PC-9 (cell line): Measurements from ENCODE around the gene PLIN4. TPM values are rescaled to one million over a fixed set of nuclear protein-coding genes. Genes with fewer than 3 reads are reported as not detected.

Experiments used
- BruUV-seq: library from RNA; stranded (reverse); fragments of 400-500 nt; replicated peaks from 2 replicates; lab custom pipeline; 2021; lab: Mats Ljungman, UMichigan
- CTCF ChIA-PET: fragments of 300-600 bp; sonication (Branson Sonifier 250); formaldehyde crosslinking; loops from one replicate; lab custom pipeline; 2022; ENCODE audit warnings: antibody characterized with exemption; lab: Charles Lee
- POLR2A ChIA-PET: fragments of 300-600 bp; sonication (Branson Sonifier 250); formaldehyde crosslinking; loops from one replicate; lab custom pipeline; 2022; ENCODE audit warnings: antibody characterized with exemption; ENCODE audit not compliant: unreplicated experiment; lab: Charles Lee
- DNase-seq, 2 experiments: peaks; one replicate each; pipeline versions ENCODE4 v3.0.0 to v3.0.0-alpha.2; 2015 to 2022; ENCODE audit warnings: mixed read lengths in 1 of 2
- H2AFZ ChIP-seq: fragments of 200-600 bp; sonication (generic); 2 replicates; pipeline ENCODE4 v1.8.1; 2017; ENCODE audit warnings: antibody characterized with exemption
- H3F3A ChIP-seq: fragments of 200-600 bp; sonication (generic); 2 replicates; pipeline ENCODE4 v1.8.1; 2017; ENCODE audit warnings: antibody characterized with exemption, mild to moderate bottlenecking, low read depth; ENCODE audit not compliant: insufficient read depth
- H3K27ac ChIP-seq: fragments of 200-600 bp; sonication (generic); 2 replicates; pipeline ENCODE4 v1.6.1; 2016; ENCODE audit warnings: mixed run types
- H3K27me3 ChIP-seq: fragments of 200-600 bp; sonication (generic); 2 replicates; pipeline ENCODE4 v1.6.1; 2016; ENCODE audit warnings: low read depth, mixed run types; ENCODE audit not compliant: insufficient read depth
- H3K36me3 ChIP-seq: fragments of 200-600 bp; sonication (generic); 2 replicates; pipeline ENCODE4 v1.6.1; 2016; ENCODE audit warnings: low read depth, mixed run types
- H3K4me1 ChIP-seq: fragments of 200-600 bp; sonication (generic); replicated peaks from 2 replicates; pipeline ENCODE4 v1.6.1; 2016; ENCODE audit warnings: mixed run types; ENCODE audit not compliant: insufficient read depth
- H3K4me2 ChIP-seq: fragments of 200-600 bp; sonication (generic); 2 replicates; pipeline ENCODE4 v1.6.1; 2017; ENCODE audit warnings: mixed run types
- H3K4me3 ChIP-seq: fragments of 200-600 bp; sonication (generic); 2 replicates; pipeline ENCODE4 v1.6.1; 2016; ENCODE audit warnings: mixed run types
- H3K79me2 ChIP-seq: fragments of 200-600 bp; sonication (generic); 2 replicates; pipeline ENCODE4 v1.6.1; 2017; ENCODE audit warnings: low read depth, mixed run types
- H3K9me2 ChIP-seq: fragments of 200-600 bp; sonication (generic); 2 replicates; pipeline ENCODE4 v1.8.1; 2017; ENCODE audit warnings: mild to moderate bottlenecking; ENCODE audit not compliant: insufficient read depth
- H3K9me3 ChIP-seq: fragments of 200-600 bp; sonication (generic); 2 replicates; pipeline ENCODE4 v1.8.1; 2016; ENCODE audit warnings: low read depth; ENCODE audit not compliant: insufficient read depth
- H4K20me1 ChIP-seq: fragments of 200-600 bp; sonication (generic); 2 replicates; pipeline ENCODE4 v1.8.1; 2017; ENCODE audit not compliant: insufficient read depth
- CTCF ChIP-seq: fragments of 200-600 bp; sonication (generic); conservative IDR thresholded peaks from 2 replicates; pipeline ENCODE4 v1.6.1; 2017; ENCODE audit warnings: mixed run types, antibody characterized with exemption, mild to moderate bottlenecking, moderate library complexity
- EZH2 ChIP-seq: fragments of 200-600 bp; sonication (generic); IDR thresholded peaks from 2 replicates; pipeline ENCODE4 v1.8.0; 2017; ENCODE audit warnings: antibody characterized with exemption, low read depth
- intact Hi-C: fragments of 100-400 bp; cut with micrococcal nuclease; formaldehyde crosslinking; loops from one replicate; pipeline ENCODE4 v1.10.0; 2022; ENCODE audit not compliant: unreplicated experiment
- total RNA-seq: library from RNA; stranded (reverse); gene quantifications from 2 replicates; pipeline ENCODE4 v1.2.3, GENCODE V29; 2021

Gene PLIN4
- total RNA-seq, 1 experiment from 2014 or later = 1.6 TPM

- H3K27me3 ChIP-seq = no peaks in the 10 kb centered on the region
- ChIA-PET POLR2A (no interaction called here), CTCF (no interaction called here)
- H3K9me3 ChIP-seq = no peaks in the 10 kb centered on the region
- no peak for DNase-seq
- no peak overlapping the region for H3K4me3 ChIP-seq
- H3K36me3 ChIP-seq = no peaks in the 10 kb centered on the region
- BruUV-seq = no TSS peak
- no peak overlapping the region for H3K27ac ChIP-seq
- H3K4me2 ChIP-seq = no peak overlapping the region
- H3K9me2 ChIP-seq = no peaks in the 10 kb centered on the region
- no peaks in the 10 kb centered on the region for H3K79me2 ChIP-seq
- H3K4me1 ChIP-seq = no peaks in the 10 kb centered on the region
- TF ChIP-seq EZH2 (no peak), CTCF (no peak)
- no peaks in the 10 kb centered on the region for H4K20me1 ChIP-seq
- no peak overlapping the region for H2AFZ ChIP-seq
- intact Hi-C loops = no loop called here
- peaks cover 6% of the 10 kb centered on the region; the same call in 1 of the 2 replicates for H3F3A ChIP-seq
These were observed 31.7 kb upstream of the PLIN4 start for GRCh38 chr19:4550018-4550417.

DNA sequence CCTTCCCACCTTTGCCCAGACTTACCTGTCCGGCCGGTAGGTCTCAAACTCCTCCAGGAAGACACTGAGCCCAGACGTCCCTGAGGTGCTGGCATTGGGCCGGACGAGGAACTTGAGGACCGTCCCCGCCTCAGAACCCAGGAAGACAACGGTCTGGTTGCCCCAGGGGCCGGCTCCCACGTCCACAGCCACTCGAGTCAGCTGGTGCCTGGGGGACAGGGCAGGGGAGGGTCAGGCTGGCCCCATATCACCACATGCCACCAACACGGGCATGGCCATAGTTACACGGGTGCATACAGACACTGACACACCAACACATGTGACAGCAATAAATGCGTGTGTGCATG is 29.9 kb upstream of the PLIN4 start:
- intact Hi-C loops = no loop called here

DNA sequence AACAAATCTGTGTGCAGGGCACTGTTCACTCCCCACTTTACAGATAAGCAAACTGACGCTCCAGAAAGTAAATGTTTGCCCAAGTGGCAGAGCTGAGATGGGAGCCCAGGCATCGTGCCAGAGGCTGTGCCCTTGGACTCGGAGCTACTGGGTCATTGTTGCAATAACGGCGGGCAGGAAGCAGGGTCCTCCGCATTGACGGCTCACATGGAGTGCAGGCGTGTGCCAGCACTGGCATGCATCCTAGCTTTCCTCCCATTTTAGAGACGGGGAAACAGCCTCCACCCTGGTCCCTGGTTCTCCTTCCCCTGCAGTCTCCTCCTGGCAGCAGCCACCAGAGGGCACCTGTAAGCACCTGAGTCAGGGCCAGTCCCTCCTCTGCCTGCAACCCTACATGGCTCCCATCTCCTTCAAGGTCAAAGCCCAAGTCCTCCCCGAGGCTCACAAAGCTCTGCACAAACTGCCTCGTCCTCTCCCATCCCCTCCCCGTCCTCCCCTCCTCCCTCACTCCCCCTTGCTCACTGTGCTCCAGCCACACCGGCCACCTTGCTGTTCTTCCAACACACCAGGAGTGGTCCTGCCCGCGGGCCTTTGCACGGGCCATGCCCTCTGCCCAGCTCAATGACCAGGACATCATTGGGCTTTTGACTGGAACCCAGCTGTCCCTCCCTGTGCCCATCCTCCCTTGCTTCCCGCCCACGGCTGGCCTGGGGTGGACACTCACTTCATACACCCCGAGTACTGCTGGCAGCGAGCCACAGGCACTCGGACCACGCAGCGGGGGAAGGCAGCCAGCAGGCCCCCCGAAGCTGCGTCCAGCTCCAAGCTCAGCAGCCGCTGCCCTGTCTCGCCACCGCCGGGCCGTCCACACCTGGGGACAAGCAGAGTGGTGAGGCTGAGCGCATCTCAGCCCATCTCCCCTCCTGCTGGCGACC is 29.3 kb upstream of the PLIN4 start:
- H3K9me3 ChIP-seq = no peaks in the 10 kb centered on the region
- CTCF ChIA-PET = no interaction called here
- DNase-seq = no peak
- POLR2A ChIA-PET = no interaction called here
- no peak overlapping the region for H3K4me3 ChIP-seq
- H3F3A ChIP-seq = peaks cover 6% of the 10 kb centered on the region; the same call in 1 of the 2 replicates
- BruUV-seq = no TSS peak
- H3K27ac ChIP-seq = no peak overlapping the region
- no peak overlapping the region for H2AFZ ChIP-seq
- TF ChIP-seq EZH2 = no peak
- no peak for TF ChIP-seq CTCF
- intact Hi-C loops = no loop called here
- no peaks in the 10 kb centered on the region for H3K36me3 ChIP-seq
- no peaks in the 10 kb centered on the region for H3K79me2 ChIP-seq
- H4K20me1 ChIP-seq = no peaks in the 10 kb centered on the region
- H3K4me2 ChIP-seq = no peak overlapping the region
- no peaks in the 10 kb centered on the region for H3K27me3 ChIP-seq
- H3K9me2 ChIP-seq = no peaks in the 10 kb centered on the region
- H3K4me1 ChIP-seq = no peaks in the 10 kb centered on the region

More for the DNA sequence above, 29.9 kb upstream of the PLIN4 start:
- Histone ChIP-seq H3K4me2 (no peak overlapping the region), H4K20me1 (no peaks in the 10 kb centered on the region), H2AFZ (no peak overlapping the region), H3K4me1 (no peaks in the 10 kb centered on the region), H3K27me3 (no peaks in the 10 kb centered on the region), H3K79me2 (no peaks in the 10 kb centered on the region), H3K27ac (no peak overlapping the region), H3F3A (peaks cover 6% of the 10 kb centered on the region; the same call in 1 of the 2 replicates), H3K36me3 (no peaks in the 10 kb centered on the region), H3K9me2 (no peaks in the 10 kb centered on the region), H3K4me3 (no peak overlapping the region), H3K9me3 (no peaks in the 10 kb centered on the region)
- DNase-seq = no peak
- BruUV-seq = no TSS peak
- TF ChIP-seq EZH2 (no peak), CTCF (no peak)
- ChIA-PET CTCF (no interaction called here), POLR2A (no interaction called here)
